HUES6 (cell line): ENCODE measurements around the gene ENTREP3.
A peak's percentile ranks its signal among the peaks of the same experiment; 100 is the strongest.
"Not testable (repeated sequence)": the region's sequence is repeated elsewhere in the genome, so short reads cannot be mapped to it uniquely, and the experiment has no call there.

Experiments
- H3K27ac ChIP-seq: 2 replicates; pipeline ENCODE4 v1.7.0; 2013; ENCODE audit warnings: low read depth, mild to moderate bottlenecking, low read length, inconsistent platforms
- H3K27me3 ChIP-seq: 2 replicates; pipeline ENCODE4 v1.6.1; 2013; ENCODE audit warnings: low read length; ENCODE audit not compliant: control insufficient read depth, insufficient read depth
- H3K36me3 ChIP-seq: 2 replicates; pipeline ENCODE4 v1.6.1; 2013; ENCODE audit warnings: low read length; ENCODE audit not compliant: control insufficient read depth, insufficient read depth
- H3K4me1 ChIP-seq: 2 replicates; pipeline ENCODE4 v1.6.1; 2013; ENCODE audit warnings: low read length; ENCODE audit not compliant: control insufficient read depth, insufficient read depth
- H3K4me3 ChIP-seq: 2 replicates; pipeline ENCODE4 v1.5.1; 2013; ENCODE audit warnings: low read depth, low read length
- H3K9ac ChIP-seq: one replicate; pipeline ENCODE4 v1.6.1; 2013; ENCODE audit warnings: mild to moderate bottlenecking, low read length
- H3K9me3 ChIP-seq: 2 replicates; pipeline ENCODE4 v1.6.1; 2013; ENCODE audit warnings: low read depth, low read length; ENCODE audit not compliant: control insufficient read depth, insufficient read depth

Gene ENTREP3

DNA sequence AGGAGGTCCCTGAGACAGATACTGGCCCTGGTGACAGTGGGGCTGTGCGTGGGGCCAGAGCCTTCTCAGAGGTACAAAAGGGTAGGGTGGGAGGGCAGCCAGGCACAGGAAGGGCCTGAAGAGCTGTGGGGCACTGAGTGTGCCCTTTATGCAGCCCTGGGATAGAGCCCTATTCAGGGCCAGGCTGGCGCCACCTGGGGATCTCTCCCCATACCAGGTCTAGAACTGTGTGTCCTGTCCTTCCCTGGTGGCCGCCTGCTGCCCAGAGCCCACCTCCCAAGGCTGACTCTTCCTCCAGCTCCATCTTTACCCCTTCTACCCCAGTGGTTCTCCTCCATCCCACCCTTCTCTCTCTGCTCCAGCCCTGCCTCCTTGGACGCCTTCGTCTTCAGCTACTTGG is 21.8 kb downstream of the ENTREP3 start:
- H3K9me3 ChIP-seq, H3K9ac ChIP-seq, H3K4me1 ChIP-seq, H3K27ac ChIP-seq, H3K27me3 ChIP-seq, H3K4me3 ChIP-seq: not testable (repeated sequence)
- peaks cover 14% of the 10 kb centered on the region for H3K36me3 ChIP-seq

DNA sequence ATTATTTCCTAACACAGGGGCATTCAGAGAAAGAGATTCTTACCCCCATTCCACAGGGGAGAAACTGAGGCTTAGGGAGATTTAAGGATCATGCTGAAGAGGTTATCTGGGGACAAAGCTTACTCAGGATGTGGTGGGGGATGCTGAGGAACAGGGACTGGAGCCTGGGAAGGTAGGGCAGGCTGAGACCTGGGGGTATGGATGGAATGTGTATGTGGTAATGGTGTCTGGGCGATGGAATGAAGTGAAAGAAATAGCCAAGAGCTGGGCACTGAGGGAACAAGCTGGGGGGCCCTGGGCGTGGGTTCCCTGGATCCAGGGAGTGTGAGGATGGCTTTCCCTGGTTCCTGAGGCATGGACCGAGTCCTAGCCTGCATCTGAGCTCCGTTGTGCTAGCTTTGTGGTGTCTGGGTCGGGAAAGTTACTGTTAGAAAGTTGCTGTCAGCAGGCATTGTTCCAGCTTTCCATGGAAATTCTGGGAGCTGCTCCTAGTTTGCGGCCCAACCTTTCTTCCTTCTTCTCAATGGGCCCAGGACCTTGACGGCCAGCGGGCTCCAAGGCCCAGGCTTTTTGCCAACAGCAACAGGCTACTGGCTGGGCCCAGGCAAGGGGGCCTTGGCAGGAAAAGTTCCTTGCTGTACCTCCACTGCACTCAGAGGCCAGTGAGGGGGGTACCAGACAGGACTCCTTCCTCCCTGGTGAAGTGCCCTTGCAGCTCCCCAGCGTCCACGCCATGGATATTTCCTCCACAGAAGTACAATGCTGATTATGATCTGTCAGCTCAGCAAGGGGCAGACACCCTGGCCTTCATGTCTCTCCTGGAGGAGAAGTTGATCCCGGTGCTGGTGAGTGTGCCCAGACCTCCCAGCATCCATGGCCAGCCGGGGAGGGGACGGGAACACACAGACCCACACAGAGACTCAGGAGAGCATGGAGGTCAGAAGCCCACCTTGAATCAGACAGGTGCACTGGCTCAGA is 23.0 kb downstream of the ENTREP3 start:
- H3K36me3 ChIP-seq: peaks cover 14% of the 10 kb centered on the region
- H3K4me3 ChIP-seq, H3K4me1 ChIP-seq, H3K9ac ChIP-seq, H3K27me3 ChIP-seq, H3K9me3 ChIP-seq, H3K27ac ChIP-seq: not testable (repeated sequence)

DNA sequence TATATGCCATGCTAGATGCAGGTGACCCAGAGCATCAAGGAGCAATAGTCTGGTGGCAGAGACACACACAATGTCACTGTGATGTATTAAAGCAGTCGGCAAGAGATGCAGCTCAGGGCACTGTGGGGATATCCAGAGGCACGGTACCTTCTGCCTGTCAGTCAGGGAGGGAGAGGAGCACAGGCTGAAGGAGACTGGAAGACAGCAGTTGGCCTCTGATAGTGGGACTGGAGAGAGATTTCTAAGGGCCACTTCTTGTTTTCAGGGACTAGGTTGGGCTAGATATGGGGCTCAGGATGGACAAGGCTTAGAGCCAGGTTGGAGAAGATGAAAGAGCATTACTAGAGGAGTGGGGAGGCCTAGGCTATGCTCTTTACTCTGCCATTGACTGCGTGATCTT is 24.0 kb downstream of the ENTREP3 start:
- not testable (repeated sequence) for H3K4me3 ChIP-seq, H3K9me3 ChIP-seq, H3K27ac ChIP-seq, H3K36me3 ChIP-seq, H3K4me1 ChIP-seq, H3K9ac ChIP-seq, H3K27me3 ChIP-seq

DNA sequence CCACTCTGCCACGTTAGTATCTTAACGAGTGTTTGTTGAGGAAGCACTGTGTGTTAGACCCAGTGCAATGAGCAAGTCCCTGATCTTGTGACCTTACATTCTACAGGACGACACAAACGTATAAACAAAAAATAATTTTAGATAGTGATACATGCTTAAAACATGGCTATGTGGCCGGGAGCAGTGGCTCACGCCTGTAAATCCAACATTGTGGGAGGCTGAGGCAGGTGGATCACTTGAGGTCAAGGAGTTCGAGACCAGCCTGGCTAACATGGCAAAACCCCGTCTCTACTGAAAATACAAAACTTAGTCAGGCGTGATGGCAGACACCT is 27.2 kb downstream of the ENTREP3 start:
- H3K36me3 ChIP-seq: no peaks in the 10 kb centered on the region
- peak overlapping the region; percentile 92 for H3K9ac ChIP-seq
- H3K9me3 ChIP-seq: no peaks in the 10 kb centered on the region
- H3K4me3 ChIP-seq: peak overlapping the region; percentile 72
- H3K27me3 ChIP-seq: no peaks in the 10 kb centered on the region
- H3K27ac ChIP-seq: peak overlapping the region; percentile 72
- peaks cover 15% of the 10 kb centered on the region for H3K4me1 ChIP-seq

DNA sequence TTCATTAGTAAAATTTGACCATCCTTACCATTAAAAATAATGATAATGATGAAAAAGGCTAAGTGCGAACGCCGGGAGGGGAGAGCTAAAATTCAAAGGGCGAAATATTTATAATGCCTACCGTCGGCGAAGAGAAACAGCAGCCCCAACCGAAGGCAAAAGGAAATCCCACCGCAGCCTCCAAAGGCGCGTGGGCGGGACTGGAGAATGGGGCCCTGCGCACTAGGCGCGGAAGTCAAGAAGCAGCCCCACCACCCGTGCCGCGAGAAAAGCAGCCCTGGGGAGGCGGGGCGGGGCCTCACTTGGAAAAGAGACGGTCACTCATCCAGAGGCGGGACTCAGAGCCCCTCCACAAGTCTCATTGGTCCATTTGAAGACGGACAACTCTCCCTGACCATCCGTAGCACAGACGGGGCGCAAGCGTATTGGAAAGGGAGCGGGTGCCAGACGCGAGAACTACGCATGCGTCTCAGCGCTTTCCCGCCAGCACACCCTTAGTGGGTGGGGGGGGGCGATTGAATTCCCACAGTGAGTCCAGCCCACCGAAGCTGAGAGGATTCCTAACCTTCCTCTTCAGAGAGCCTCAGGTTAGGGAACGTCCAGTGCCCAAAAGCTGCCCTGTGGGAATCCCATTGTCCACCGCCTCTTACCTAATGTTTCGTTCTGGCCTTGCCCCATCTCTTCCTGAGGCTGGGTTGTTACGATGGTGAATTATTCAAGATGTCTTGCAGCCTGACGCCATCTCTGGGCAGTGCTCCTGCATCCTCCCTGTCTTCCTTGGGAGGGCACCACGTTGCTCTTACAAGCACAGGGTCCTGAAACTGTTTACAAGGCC is 27.8 kb downstream of the ENTREP3 start:
- H3K9ac ChIP-seq: peak overlapping the region; percentile 92
- no peaks in the 10 kb centered on the region for H3K36me3 ChIP-seq
- peak overlapping the region; percentile 82 for H3K4me3 ChIP-seq
- peaks cover 15% of the 10 kb centered on the region for H3K4me1 ChIP-seq
- no peaks in the 10 kb centered on the region for H3K27me3 ChIP-seq
- peak overlapping the region; percentile 72 for H3K27ac ChIP-seq
- H3K9me3 ChIP-seq: no peaks in the 10 kb centered on the region

DNA sequence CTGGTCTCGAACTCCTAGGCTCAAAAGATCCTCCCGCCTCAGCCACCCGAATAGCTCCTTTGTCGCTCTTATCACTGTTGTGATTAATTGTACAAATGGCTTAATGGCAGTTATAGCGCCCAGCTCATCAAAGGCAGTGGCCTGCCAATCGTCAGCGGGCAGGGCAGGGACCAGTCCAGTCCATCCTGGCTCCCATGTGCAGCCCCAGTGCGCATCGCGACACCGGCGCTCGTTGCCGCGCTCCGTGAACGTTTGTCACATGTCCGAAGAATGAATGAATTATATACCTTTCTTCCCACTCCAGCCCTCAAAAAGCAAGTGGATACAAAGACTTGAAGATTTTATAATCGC is 28.4 kb downstream of the ENTREP3 start:
- no peaks in the 10 kb centered on the region for H3K27me3 ChIP-seq
- no peaks in the 10 kb centered on the region for H3K36me3 ChIP-seq
- no peaks in the 10 kb centered on the region for H3K9me3 ChIP-seq
- peak overlapping the region; percentile 82 for H3K4me3 ChIP-seq
- peaks cover 15% of the 10 kb centered on the region for H3K4me1 ChIP-seq
- H3K9ac ChIP-seq: peak overlapping the region; percentile 69
- peak overlapping the region; percentile 16; the same call in 1 of the 2 replicates for H3K27ac ChIP-seq

DNA sequence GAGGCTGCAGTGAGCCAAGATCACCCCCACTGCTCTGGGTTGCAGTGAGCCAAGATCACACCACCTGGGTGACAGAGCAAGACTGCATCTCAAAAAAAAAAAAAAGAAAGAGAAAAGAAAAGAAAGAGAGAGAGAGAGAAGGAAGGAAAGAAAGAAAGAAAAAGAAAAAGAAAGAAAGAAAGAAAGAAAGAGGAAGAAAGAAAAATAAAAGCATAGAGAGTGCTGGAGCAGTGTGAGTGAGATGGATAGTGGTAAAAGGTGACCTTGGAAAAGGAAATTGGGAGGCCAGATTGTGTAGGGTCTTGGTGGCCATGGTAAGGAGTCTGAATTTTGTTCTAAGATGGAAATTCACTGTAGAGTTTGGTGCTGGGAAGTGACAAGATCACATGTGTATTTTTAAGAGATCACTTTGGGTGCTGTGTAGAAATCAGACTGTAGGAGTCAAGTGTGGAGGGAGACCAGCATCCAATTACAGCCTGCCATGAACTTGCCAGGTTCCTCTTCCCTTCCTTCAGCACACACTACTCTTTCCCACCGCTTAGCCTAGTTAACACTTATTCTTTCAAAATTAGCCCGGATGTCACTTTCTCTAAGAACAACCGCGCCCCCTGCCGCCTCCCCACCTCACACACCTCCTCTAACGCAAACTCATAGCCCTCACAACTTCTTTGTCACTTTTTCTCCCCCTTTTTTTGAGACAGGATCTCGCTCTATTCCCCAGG is 28.9 kb downstream of the ENTREP3 start:
- H3K36me3 ChIP-seq: no peaks in the 10 kb centered on the region
- H3K27ac ChIP-seq: peak overlapping the region; percentile 16; the same call in 1 of the 2 replicates
- H3K9me3 ChIP-seq: no peaks in the 10 kb centered on the region
- H3K9ac ChIP-seq: peak overlapping the region; percentile 69
- peaks cover 15% of the 10 kb centered on the region for H3K4me1 ChIP-seq
- peak overlapping the region; percentile 82 for H3K4me3 ChIP-seq
- no peaks in the 10 kb centered on the region for H3K27me3 ChIP-seq

DNA sequence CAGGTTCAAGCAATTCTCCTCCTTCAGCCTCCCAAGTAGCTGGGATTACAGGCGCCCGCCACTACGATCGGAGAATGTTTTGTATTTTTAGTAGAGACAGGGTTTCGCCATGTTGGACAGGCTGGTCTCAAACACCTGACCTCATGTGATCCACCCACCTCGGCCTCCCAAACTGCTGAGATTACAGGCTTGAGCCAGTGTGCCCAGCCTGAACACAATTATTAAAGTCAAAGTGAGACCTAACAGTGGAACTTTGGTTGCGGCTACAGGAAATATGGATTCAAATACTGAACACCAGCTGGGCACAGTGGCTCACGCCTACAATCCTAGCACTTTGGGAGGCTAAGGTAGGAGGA is 29.9 kb downstream of the ENTREP3 start:
- not testable (repeated sequence) for H3K9ac ChIP-seq, H3K27ac ChIP-seq, H3K9me3 ChIP-seq, H3K4me3 ChIP-seq, H3K36me3 ChIP-seq, H3K27me3 ChIP-seq
- peaks cover 15% of the 10 kb centered on the region for H3K4me1 ChIP-seq

DNA sequence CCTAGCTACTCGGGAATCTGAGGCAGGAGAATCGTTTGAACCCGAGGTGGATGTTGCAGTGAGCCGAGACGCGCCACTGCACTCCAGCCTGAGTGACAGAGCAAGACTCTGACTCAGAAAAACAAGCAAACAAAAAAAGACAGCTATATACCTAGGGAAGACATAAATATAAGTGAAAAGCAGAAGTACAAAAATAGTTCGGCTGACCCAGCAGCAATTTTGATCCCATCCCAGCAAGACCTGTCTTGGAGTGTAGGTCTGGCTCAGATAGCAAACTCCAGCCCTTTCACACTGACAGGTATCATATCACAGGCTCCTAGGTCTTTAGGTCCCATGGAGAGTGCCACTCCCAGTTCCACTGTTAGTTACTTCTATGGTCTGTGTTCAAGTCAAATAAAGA is 32.2 kb downstream of the ENTREP3 start:
- Histone ChIP-seq H3K9me3 (no peaks in the 10 kb centered on the region), H3K4me1 (peaks cover 15% of the 10 kb centered on the region), H3K27ac (no peak overlapping the region), H3K36me3 (no peaks in the 10 kb centered on the region), H3K9ac (no peak overlapping the region), H3K4me3 (no peak overlapping the region), H3K27me3 (no peaks in the 10 kb centered on the region)

DNA sequence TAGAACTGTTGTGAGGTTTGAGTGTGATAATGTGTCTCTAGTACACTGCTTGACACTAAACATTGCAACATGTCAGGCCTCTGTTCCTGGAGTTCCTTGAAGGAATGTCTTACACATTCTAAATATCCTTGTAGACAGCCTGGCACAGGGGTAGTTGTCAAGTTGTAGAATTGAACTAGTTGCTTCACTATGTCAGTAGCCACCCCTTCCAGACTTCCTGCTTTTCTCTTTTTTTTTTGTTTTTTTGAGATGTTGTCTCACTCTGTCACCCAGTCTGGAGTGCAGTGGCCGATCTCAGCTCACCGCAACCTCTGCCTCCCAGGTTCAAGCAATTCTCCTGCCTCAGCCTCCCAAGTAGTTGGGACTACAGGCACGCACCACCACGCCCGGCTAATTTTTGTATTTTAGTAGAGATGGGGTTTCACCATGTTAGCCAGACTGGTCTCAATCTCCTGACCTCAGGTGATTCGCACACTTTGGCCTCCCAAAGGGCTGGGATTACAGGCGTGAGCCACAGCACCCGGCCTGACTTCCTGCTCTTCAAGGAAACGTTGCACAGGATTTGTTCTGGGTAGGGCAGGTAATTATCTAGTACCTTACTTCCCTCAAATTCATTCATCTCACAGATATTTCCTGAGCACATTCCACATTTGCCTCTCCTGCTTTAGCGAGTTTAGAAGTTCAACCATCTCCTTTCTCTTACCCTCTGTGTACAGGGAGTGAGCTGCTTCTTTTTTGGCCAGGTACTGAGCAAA is 34.9 kb downstream of the ENTREP3 start:
- H3K27ac ChIP-seq, H3K4me3 ChIP-seq, H3K9me3 ChIP-seq, H3K4me1 ChIP-seq, H3K36me3 ChIP-seq, H3K9ac ChIP-seq, H3K27me3 ChIP-seq: not testable (repeated sequence)
